Measurements from ENCODE around the gene ARHGEF19.
"Not testable (repeated sequence)": the region's sequence is repeated elsewhere in the genome, so short reads cannot be mapped to it uniquely, and the experiment has no call there.

The ARHGEF19 gene

DNA sequence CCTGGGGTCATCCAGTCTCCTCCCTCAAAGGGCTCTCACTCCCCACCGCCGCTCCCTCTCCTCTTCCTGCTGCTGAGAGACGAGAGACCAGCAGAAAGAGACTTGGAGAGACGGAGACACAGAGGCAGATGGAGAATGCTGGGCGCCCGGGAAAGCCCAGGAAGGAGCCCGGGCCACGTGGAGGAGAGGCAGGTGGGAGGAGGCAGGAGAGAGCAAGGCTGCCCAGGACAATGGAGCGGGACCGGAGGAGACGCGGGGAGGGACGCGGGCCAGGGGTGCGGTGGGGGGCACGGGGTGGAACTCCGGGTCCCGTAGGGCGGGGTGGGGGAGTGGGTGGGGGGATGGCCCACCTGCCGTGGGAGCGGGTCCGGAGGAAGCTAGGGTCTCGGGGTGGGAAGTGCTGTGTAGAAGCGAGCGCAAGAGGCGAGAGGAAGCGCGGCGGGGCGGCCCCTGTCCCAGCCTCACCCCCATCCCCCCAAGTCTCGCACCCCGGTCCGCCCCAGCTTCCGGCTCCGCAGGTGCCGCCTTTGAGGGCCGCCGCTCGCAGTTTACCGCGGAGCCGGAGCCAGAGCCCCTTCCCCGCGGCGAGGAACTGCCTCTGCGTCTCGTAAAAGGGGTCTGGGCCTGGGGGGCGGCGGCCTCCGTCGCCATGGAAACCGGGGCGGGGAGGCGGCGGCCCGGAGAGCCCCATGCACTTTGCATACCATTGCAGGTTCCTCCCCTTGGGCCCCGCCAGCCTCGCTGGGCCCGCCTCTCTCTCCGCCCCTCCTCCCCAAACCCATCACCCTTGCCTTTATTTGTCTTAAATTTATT is 44.9 kb downstream of the ARHGEF19 start:
- peak; percentile 20 to 34 for DNase-seq (ENCODE audit: low read depth in 2 of 2)

DNA sequence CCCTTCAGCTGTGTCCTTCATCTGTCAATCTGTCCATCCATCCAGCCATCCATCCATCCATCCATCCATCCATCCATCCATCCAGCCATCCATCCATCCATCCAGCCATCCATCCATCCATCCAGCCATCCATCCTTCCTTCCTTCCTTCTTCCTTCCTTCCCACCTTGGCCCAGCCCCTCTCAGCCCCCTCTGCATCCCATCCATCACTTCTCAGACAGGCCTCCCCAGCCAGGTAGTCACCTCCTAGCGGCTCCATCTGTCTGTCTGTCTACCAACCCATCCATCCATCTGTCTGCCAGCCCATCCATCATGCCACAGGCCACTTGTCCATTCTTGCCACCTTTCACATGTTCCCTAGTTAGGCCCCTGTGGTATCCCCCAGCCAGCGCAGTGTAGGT is 46.3 kb downstream of the ARHGEF19 start:
- DNase-seq (ENCODE audit: low read depth in 2 of 2), result no peak

DNA sequence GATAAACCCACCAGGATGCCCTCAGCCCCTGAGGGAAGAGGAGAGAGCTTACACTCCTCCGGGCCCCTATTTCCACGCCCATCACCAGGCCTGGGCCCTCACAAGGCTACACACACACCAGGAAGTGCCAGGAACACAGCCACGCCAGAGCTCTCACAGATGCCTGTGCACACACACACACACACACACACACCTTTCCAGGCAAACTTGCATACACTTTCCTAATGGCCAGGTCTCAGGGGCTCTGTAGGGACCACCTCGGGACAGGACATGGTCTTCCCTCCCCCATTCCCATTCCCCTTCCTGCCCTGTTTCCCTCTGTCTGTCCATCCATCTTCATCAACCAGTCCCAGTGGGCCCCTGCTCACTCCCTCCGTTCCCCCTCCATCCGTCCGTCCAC is 46.9 kb downstream of the ARHGEF19 start:
- DNase-seq (ENCODE audit: low read depth in 2 of 2), result no peak

DNA sequence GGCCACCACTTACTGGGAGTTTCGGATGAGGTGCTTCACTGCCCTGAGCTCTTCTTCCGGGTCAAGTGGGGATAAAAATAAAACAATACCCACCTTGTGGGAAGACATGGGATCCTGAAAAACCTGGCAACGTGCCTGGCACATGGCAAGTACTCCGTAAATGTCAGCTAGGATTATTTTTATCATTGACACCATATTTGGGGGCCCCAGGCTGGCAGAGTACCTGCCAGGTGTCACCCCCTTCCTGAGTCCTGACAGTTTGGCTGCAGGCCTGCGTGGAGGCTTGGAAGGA is 47.4 kb downstream of the ARHGEF19 start:
- DNase-seq (ENCODE audit: low read depth in 2 of 2), result no peak

DNA sequence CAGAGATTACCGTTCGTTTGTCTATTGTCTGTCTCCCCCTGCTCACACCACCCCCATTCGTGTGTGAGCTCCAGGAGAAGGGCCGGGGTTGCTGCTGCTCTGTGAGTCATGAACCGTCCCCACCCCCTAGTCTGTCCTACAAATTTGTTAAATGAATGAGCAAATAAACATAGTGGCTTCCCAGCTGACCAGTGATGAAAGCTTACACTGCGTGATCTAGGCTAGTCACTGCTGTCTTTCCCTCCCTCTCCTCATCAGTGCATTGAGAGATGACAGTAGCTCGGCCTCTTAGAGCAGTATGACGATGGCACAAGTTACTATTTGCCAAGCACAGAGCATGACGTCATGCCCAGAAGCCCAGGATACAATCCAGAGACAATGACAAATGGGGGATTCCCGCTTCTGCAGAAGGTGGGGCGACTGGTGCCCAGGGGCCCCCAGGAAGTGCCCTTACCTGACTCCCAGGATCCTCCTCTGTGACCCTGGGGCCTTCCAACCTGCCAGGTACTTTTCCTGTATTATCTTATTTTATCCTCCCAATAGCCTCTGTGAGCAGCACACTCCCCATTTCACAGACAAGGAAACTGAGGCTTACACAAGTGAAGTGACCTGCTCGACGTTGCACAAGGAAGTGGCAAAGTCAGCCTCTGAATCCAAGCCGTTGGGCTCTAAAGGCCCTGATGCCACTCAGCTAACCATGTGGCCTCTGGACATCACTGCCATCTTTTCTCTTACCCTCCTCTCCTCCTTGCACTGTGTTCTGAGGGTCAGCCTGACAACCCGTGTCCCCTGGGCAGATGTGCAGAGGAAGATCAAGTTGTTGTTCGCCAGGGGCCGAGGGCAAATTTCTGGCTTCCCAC is 48.0 kb downstream of the ARHGEF19 start:
- DNase-seq (ENCODE audit: low read depth in 2 of 2), result no peak

DNA sequence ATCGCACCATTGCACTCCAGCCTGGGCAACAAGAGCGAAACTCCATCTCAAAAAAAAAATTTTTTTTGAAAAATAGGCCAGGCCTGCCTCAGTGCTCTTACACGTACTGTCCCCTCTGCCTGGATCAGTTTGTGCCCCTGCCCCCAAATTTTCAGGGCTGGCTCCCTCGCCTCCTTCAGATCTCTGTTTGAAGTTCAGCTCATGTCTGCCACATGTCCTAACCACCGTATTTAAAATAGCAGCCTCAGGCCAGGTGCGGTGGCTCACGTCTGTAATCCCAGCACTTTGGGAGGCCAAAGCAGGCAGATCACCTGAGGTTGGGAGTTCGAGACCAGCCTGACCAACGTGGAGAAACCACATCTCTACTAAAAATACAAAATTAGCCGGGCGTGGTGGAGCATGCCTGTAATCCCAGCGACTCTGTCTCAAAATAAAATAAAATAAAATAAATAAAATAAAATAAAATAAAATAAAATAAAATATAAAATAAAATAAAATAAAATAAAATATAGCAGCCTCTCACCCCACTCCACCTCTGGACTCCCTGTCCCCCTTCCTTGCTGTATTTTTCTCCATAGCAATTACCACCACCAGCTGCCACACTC is 48.7 kb downstream of the ARHGEF19 start:
- not testable (repeated sequence) for DNase-seq (ENCODE audit: low read depth in 2 of 2)

DNA sequence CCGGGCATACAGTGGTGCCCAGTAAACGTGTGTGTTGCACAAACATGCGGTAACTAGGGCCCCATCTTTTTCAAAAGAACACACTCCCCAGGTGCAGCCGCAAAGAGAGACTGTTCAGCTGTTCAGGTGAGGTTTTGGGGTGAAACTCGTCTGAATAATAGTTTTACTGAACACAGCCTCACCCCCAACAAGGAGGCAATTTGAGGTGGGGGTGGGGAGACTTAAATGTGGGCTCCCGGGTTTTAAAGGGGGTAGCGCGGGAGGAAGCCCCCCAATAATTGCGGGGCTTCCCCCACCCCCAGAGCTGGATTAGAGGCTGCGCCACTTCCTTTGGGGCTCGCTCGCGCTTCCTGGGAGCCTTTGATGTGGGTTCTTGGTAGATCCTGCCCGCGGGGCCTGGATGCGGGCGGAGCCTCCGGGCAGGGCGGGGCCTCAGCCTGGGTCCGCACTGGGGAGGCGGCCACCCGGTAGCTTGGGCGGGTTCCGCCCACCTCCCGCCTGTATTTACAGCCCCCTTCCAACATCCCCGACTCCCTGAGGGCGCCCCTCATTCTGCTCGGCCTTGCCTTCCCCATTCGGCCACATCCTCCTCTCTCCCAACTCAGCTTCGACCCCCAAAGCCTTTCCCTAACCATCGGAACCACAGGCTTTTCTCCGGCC is 50.2 kb downstream of the ARHGEF19 start:
- peak in 1 of 2 donors; percentile 24 for DNase-seq (ENCODE audit: low read depth in 2 of 2)

DNA sequence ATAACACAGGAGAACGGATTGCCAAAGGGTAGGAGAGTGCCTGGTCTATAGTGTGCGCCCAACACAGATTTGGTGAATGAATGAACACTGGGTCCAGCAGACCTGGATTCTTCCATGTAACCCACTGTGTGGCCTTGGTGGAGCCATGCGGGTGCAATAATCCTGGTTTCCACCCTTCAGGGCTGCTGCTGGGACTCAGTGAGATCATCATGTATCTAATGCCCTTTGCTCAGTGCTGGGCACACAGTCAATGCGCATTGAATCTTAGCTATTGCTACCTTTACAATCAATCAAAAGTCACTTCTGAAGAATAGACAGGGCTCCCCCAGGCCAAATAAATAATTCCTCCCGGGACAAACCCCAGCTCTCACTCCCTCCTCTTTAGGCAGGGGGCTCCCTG is 50.7 kb downstream of the ARHGEF19 start:
- DNase-seq (ENCODE audit: low read depth in 2 of 2), result no peak

DNA sequence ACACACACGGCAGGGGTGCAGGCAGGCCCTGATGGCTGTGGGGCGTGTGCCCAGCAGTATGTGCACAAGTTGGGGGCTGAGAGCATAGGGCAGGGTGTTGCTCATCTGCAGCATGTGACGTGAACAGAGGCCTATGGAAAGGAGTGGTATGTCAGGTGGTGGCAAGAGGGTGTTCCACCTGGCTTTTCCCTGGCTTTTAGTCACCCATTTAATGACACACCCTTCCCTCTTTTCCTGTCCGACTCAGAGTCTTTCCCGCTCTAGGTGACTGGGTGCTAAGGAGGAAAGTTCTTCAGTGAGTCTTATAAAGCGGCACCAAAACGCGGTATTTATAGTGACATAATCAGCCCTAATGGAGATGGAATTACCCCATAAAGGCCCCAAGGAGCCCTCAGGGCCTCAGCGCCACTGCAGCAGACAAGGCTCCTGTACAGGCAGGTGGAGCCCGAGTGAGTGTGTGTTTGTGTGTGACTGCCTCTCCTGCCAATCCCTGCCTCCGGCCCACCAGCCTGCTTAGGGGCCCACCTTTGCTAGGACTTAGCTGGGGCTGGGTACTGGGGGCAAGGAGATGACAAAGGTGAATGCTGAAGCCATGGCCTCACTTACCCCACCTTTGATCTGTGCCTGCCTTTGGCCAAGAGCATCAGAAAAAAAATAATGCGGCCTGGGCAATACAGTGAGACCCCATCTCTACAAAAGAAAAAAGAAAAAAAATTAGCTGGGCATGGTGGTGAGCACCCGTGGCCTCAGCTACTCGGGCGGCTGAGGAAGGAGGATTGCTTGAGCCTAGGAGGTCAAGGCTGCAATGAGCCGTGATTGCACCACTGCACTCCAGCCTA is 53.2 kb downstream of the ARHGEF19 start:
- DNase-seq (ENCODE audit: low read depth in 2 of 2), result no peak

DNA sequence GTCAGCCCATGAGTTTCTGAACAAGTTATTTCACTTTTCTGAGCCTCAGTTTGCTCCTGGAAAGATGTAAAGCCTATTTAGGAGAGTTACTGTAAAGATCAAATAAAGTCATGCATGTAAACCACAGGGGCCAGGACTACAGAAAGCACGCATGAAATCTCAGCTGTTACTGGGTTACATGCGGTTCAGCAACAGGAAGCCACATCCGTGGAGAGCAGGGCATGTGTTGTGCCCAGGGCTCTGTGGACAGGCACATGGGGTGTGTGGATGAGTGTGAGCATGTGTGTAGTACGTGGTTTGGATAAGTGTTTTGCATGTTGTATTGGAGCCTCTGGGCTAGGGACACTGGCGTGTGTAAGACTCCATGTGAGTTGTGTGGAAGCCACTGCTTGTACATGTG is 54.4 kb downstream of the ARHGEF19 start:
- DNase-seq (ENCODE audit: low read depth in 2 of 2), result no peak

DNA sequence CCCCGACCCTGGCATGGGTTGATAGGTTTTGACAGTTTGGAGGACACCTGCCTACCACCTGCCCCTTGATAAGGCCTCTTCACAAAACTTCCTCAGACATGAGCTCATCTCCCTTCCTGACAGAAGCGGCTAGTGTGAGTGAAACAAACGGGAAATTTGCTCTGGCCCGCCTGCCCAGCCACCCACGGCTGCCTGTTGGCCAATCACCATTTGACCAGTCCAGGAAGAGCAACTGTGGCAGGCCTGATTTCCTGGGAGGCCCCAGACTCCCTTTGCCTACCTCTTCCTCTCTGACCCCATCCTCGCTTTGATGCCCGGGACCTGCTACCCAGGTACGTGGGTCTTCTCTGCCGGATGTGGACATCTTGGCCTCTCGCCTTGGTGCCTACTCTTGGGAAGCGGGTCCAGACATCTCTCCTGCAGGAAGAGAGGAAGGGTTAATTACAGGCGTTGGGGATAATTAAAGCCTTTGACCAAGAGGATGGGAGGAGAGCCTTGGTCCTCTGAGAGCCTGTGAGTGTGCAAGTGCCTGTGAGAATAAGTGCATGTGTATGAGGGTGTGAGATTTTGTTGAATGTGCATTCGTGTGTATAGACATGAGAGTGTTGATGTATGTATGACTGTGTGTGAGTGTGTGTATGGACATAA is 55.5 kb downstream of the ARHGEF19 start:
- no peak for DNase-seq (ENCODE audit: low read depth in 2 of 2)

DNA sequence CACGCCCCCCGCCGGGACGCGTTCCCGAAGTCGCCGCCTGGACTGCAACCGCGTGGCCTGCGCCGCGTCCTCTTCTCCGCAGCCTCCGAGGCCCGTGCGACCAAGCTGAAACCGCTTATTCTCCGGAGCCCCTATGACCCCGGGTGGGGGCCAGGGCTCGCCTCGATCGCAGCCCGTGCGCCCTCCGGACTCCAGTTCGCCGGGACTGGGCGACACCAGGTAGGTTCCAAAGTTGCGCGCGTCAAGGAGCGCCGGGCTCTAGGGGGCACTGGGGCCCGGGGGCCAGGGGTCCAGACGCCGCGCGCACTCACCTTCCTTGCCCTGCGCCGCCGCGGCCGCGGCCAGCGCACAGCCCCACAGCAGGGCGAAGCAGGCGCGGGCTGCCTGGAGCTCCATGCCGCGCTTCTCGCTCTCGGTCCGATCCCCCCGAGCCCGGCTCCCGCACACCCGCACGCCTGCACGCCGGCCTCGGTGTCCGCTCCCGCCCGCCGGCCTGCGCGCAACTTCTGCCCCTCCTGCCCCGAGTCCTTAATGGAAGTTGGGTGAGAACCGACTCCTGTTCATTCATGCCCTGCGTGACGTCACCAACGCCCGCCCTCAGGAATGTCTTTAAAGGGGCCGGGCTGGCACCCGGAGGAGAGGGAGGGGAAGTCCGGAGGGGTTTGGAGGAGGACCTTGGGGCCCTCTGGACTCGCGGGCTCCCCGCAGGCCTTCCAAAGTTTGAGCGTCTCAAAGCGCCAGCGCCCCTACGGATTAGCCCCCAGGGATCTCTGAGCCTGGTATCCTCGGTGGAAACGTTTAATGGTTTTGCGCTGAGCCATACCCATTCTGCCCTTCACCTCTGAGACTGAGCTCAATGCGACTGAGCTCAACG is 56.7 kb downstream of the ARHGEF19 start, which contains the start of gene EPHA2:
EPHA2 (minus strand) TSS at position 533 of the 874 bp plus-strand sequence; CDS start at position 396, 137 bp downstream.
- DNase-seq (ENCODE audit: low read depth in 2 of 2), result no peak

DNA sequence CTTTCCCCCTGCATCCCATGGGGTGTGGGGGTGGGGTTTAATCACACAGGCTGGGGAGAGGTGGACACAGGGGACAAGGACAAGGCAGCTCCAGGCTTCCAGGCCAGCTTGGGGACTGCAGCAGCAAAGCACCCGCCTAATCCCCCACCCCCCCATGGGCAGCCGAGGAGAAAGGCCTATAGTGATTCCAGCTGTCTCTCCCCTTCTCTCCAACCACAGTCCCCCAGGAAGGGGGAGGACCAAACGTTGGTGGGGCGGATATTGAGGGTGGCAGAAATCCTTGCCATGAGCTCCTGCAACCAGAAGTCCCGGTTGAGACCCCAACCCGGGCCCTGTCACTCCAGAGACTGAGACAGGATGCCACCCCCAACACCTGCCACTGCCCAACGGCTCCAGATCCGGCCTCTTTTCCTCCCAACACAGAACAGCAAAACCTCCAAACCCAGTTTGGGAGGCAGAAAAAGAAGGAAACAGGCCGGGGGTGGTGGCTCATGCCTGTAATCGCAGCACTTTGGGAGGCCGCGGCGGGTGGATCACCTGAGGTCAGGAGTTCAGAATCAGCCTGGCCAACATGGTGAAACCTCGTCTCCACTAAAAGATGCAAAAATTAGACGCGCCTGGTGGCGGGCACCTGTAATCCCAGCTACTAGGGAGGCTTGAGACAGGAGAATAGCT is 58.3 kb downstream of the ARHGEF19 start:
- DNase-seq (ENCODE audit: low read depth in 2 of 2), result no peak

DNA sequence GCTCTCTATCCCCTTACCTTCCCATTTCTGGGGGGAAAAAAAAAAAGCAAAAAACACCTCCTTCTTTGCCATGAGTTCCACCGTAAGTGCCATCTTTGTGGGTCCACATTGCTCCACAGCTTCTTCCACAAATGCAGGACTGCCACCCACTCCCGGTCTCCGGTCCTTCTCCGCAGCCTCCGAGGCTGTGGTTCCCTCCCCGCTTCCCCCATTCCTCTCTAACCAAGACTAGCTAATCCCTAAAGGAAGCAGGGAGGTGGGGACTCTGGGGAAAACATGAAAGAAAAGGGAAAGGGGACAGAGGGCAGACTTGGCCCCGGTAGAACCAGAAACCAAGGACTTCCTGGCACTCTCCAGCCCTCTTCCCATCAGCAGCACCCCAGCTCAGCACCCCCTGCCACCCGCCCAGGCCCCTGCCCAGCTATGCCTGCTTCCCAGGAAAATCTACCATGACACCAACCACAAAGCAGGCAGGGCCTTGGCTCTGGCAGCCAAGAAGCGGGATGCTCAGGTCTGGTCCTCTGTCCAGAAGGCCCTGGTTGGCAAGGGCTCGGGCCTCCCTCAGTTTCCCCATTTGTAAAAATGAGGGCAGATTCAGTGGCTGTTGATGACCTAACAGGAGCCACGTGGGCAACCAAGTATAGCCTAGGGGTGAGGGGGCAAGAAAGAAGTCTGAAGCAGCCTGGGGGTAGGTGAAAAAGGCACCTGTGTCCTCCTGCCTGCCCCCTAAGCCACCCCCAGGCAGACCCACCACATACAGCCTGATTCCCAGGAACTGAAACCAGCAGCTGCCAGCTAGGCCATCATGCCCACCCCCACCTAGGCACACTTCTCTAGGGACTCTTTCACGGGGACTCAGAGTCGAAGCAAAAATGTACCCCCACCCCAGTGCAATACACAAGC is 59.1 kb downstream of the ARHGEF19 start:
- DNase-seq (ENCODE audit: low read depth in 2 of 2), result no peak

DNA sequence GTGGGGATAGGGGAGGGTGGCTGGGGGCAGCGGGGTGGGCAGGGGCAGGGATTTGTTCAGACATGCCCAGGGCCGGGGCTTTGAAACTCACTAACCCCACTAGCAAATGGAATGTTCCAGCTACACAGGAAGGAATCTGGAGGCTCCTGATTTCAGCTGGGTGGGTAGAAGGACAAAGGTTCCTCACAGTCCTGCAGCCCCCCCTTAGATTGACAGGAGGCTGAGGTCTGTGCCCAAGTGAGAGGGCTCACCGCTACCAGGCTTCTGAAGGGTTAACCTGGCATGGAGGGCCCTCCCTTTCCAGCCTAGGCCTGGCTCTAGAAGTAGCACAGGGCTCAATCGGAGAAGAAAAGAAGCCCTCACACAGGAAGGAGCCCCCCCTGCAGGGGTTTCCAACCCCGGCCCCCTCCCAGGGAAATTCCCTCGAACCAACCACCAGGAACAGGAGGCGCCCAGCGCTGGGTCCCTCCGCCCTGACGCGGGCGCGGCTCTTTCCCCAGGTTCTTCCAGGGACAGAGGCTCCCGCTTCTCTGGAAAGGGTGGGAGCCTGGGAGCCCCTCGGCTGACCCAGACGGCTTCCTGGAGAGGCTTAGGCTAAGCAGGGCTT is 59.9 kb downstream of the ARHGEF19 start:
- DNase-seq (ENCODE audit: low read depth in 2 of 2), result no peak

DNA sequence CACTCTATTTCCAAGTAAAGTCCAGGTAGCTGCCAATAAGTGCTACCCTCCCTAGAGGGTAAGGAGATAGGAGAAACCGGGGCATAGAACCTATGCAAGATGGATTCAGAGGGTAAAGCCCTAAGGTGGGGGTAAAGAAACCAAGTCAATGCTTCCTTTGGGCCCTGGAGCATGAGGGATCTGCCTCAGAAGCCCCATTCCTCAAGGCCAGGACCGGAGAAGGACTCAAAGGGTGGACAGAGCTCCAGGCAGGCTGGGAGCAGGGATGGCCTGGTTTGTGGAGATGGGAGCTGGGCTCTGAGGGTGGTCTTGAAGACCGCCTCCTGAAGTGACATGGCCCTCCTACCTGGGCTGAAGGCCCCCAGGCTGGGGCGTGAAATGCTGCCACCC is 60.5 kb downstream of the ARHGEF19 start:
- DNase-seq (ENCODE audit: low read depth in 2 of 2), result no peak

DNA sequence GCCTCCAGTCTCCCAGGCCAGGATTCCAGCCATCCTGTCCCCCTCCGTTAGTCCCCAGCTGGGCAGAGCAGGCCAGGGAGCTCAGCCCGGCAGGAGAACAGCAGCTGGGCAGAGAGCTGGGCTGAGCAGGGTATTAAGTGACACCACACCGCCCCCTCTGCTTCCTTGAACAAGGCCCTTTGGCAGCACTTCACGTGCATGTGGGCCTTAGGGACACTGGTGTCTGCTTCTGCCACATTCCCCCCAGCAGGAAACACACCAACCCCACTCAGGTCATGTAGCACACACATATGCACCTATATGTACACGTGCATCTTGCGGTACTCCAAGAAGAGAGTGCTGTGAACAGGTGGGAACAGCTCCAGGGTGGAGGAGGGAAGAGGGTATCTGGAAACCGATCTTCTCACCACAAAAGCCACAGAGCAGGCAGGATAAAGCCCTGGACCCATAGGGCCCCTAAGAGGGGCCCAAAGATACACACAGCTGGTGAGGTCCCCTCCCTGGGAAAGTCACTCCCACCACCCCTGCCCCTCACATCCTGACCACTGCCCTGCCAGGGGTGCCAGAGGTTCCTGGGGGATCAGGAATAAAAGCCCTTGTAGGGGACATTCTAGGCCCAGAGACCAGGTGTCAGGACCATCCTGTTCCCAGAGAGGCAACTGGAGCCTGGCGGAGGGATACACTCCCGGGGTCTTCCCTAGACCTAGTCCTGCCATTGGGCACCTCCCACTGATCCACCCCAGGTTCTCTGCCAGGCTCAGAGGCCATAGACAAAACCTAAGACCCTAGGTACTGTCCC is 61.1 kb downstream of the ARHGEF19 start:
- no peak for DNase-seq (ENCODE audit: low read depth in 2 of 2)

Data from stimulated activated CD8-positive, alpha-beta memory T cell treated with anti-CD3 and anti-CD28 coated beads, Interleukin-2, amount 100 ng/mL, for 1 hour (primary cell).